Choroid plexus epithelial cell (primary cell): ENCODE results near the gene DDX42.

Source experiments
- DNase-seq: peaks from one replicate; pipeline ENCODE4 v3.0.0-alpha.2; 2010; ENCODE audit warnings: low read depth
- H3K4me3 ChIP-seq: 2 replicates; pipeline ENCODE4 v1.5.1; 2011; ENCODE audit warnings: low read depth, mild to moderate bottlenecking, control low read depth, low read length, moderate library complexity
- CTCF ChIP-seq: conservative IDR thresholded peaks from 2 replicates; pipeline ENCODE4 v1.5.1; 2011; ENCODE audit warnings: low read depth, mild to moderate bottlenecking, control low read depth, inconsistent platforms, low read length, moderate library complexity

DDX42 gene

GRCh38 chr17:63831505-63831904 lies 57.5 kb downstream of the DDX42 start:
- no peak for TF ChIP-seq CTCF
- no peak overlapping the region for H3K4me3 ChIP-seq
- DNase-seq: no peak

GRCh38 chr17:63832014-63832413 lies 58.0 kb downstream of the DDX42 start:
- no peak overlapping the region for H3K4me3 ChIP-seq
- TF ChIP-seq CTCF: no peak
- no peak for DNase-seq

- DNase-seq: no peak
- TF ChIP-seq CTCF: peak; percentile 23
- H3K4me3 ChIP-seq: no peak overlapping the region
Measured at GRCh38 chr17:63832455-63832854, 58.5 kb downstream of the DDX42 start.

GRCh38 chr17:63833026-63833740 lies 59.2 kb downstream of the DDX42 start:
- no peak for TF ChIP-seq CTCF
- DNase-seq: no peak
- no peak overlapping the region for H3K4me3 ChIP-seq

DNA sequence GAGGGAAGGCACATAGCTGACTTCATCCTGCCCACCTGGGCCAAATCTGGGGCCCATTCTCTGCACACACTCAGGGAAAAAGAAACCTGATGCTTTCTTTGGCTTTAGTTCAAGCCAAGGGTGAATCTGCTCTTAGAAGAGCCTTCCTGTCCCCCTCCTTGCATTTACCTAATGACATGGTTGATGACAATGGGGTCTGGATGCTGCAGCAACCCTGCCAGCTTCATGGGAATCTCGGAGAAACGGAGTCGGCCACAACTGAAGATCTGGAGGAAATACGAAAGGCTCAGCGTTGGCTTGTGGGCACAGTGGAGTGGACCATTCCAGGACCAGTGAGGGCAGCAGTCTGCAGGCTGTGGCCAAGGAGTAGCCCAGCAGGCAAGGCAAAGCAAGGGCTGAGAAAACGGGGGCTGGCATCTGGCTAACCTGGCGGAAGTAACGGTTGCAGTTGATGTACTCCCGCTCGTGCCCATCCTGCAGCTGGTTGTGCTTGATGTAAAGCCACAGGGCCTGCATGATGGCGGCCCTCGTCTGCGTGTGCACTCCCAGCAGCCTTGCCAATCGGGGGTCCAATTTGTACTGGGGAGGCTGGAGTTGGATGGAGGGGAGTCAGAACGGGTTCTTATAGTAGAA lies 59.9 kb downstream of the DDX42 start:
- TF ChIP-seq CTCF: no peak
- no peak overlapping the region for H3K4me3 ChIP-seq
- DNase-seq: no peak

DNA sequence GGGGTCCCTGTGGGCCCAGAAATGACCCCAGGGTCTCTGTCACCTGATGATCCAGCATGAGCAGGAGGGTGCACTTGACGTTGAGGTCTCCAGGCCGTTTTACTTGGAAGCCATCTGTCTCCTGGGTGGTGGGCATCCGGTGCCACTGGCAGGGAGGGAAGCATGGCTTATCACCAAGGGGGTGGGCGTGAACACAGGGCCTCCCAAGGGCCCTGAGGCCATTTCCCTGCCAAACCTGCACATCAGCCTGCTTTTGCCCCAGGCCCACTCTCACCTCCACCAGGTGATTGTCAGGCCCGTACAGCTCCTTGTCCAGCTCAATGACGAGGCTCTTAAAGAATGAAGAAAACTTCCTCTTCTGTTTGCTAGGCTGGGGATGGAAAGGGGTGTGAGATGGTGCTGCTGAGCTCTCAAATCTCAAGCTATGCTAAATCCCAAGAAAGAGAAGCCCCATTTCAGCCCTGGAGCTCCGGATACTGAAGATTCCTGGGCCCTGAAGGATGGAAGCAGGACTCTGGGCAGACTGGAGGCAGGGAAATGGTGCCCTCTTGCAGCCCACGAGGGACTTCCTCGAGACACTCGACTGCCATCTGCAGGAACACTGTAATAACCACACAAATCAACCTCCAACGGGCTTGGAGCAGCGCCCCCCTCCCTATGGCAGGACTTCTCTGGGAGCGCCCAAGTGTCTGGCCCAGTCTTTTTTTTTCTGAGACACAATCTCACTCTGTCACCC lies 60.6 kb downstream of the DDX42 start:
- peak; percentile 83 for DNase-seq
- no peak overlapping the region for H3K4me3 ChIP-seq
- peak; percentile 68 for TF ChIP-seq CTCF
